Activated CD8-positive, alpha-beta T cell treated with anti-CD3 and anti-CD28 coated beads for 36 hours (primary cell): ENCODE measurements around the gene MSANTD1. TPM values are rescaled to one million over a fixed set of nuclear protein-coding genes. Genes with fewer than 3 reads are reported as not detected.

Source experiments
- ATAC-seq: fragments of 200-7000 bp; cut with Tn5 transposase; one replicate; pipeline ENCODE4 v1.10.0; 2021; ENCODE audit warnings: mild to moderate bottlenecking, moderate library complexity
- CTCF ChIA-PET: fragments of 350-600 bp; sonication (Branson Sonifier 250); formaldehyde crosslinking; loops from one replicate; lab custom pipeline; 2021; ENCODE audit warnings: antibody characterized with exemption; lab: Charles Lee
- POLR2A ChIA-PET: fragments of 350-600 bp; sonication (Branson Sonifier 250); formaldehyde crosslinking; loops from one replicate; lab custom pipeline; 2021; ENCODE audit warnings: antibody characterized with exemption; lab: Charles Lee
- DNase-seq: peaks from one replicate; pipeline ENCODE4 v3.0.0-alpha.2; 2020
- H3K27ac Mint-ChIP-seq: one replicate; pipeline ENCODE4 v1.8.0; 2021; ENCODE audit warnings: mild to moderate bottlenecking, mixed read lengths
- H3K27me3 Mint-ChIP-seq: one replicate; pipeline ENCODE4 v1.8.0; 2021; ENCODE audit warnings: mixed read lengths
- H3K36me3 Mint-ChIP-seq: one replicate; pipeline ENCODE4 v1.8.0; 2021; ENCODE audit warnings: low read depth, mixed read lengths
- H3K4me1 Mint-ChIP-seq: one replicate; pipeline ENCODE4 v1.8.0; 2021; ENCODE audit warnings: low read depth, mixed read lengths
- H3K4me3 Mint-ChIP-seq: one replicate; pipeline ENCODE4 v1.8.0; 2021; ENCODE audit warnings: mild to moderate bottlenecking, moderate library complexity, mixed read lengths
- H3K9me3 Mint-ChIP-seq: one replicate; pipeline ENCODE4 v1.8.0; 2021; ENCODE audit warnings: mixed read lengths
- CTCF ChIP-seq: fragments of 200-600 bp; IDR thresholded peaks from one replicate; pipeline ENCODE4 v1.8.0; 2022; ENCODE audit warnings: antibody characterized with exemption, mild to moderate bottlenecking
- intact Hi-C: fragments of 100-400 bp; cut with micrococcal nuclease; formaldehyde crosslinking; loops from one replicate; pipeline ENCODE4 v1.10.0; 2022
- total RNA-seq, 2 experiments: library from RNA; stranded (reverse); gene quantifications; one replicate each; pipeline ENCODE4 v1.2.3, GENCODE V29; 2021

Gene MSANTD1
- total RNA-seq, 2 experiments from 2014 or later: 0.43 TPM

- H3K27ac Mint-ChIP-seq: no peak overlapping the region
- no peaks in the 10 kb centered on the region for H3K4me1 Mint-ChIP-seq
- H3K4me3 Mint-ChIP-seq: no peak overlapping the region
- intact Hi-C loops: no loop called here
- H3K9me3 Mint-ChIP-seq: no peaks in the 10 kb centered on the region
- no peak for ATAC-seq
- H3K36me3 Mint-ChIP-seq: no peaks in the 10 kb centered on the region
- no peaks in the 10 kb centered on the region for H3K27me3 Mint-ChIP-seq
- POLR2A ChIA-PET: no interaction called here
- TF ChIP-seq CTCF: no peak
- no peak for DNase-seq
- CTCF ChIA-PET: no interaction called here
These were observed 14.3 kb downstream of the MSANTD1 start for GRCh38 chr4:3263053-3263875.

GRCh38 chr4:3263876-3264193 is 14.9 kb downstream of the MSANTD1 start:
- no peak for ATAC-seq
- H3K4me1 Mint-ChIP-seq: no peaks in the 10 kb centered on the region
- no peak overlapping the region for H3K27ac Mint-ChIP-seq
- DNase-seq: no peak
- no peaks in the 10 kb centered on the region for H3K27me3 Mint-ChIP-seq
- ChIA-PET POLR2A (no interaction called here), CTCF (no interaction called here)
- H3K36me3 Mint-ChIP-seq: no peaks in the 10 kb centered on the region
- no peak for TF ChIP-seq CTCF
- no peak overlapping the region for H3K4me3 Mint-ChIP-seq
- H3K9me3 Mint-ChIP-seq: no peaks in the 10 kb centered on the region
- intact Hi-C loops: no loop called here

GRCh38 chr4:3266076-3266475 is 17.1 kb downstream of the MSANTD1 start:
- Mint-ChIP-seq H3K36me3 (no peaks in the 10 kb centered on the region), H3K27ac (no peak overlapping the region), H3K9me3 (no peaks in the 10 kb centered on the region), H3K4me3 (no peak overlapping the region), H3K27me3 (no peaks in the 10 kb centered on the region), H3K4me1 (no peaks in the 10 kb centered on the region)
- intact Hi-C loops: no loop called here
- CTCF ChIA-PET: no interaction called here
- ATAC-seq (no peak), DNase-seq (no peak)
- TF ChIP-seq CTCF: no peak
- POLR2A ChIA-PET: no interaction called here

- ATAC-seq: no peak
- Mint-ChIP-seq H3K9me3 (no peaks in the 10 kb centered on the region), H3K27me3 (no peaks in the 10 kb centered on the region), H3K27ac (no peak overlapping the region), H3K4me3 (no peak overlapping the region), H3K36me3 (no peaks in the 10 kb centered on the region), H3K4me1 (no peaks in the 10 kb centered on the region)
- intact Hi-C loops: no loop called here
- POLR2A ChIA-PET: no interaction called here
- no peak for TF ChIP-seq CTCF
- CTCF ChIA-PET: interaction anchor here (0.6 kb wide), 1 partner anchor 163 kb away, joined by 3 read pairs; no protein-coding TSS in a partner anchor
- DNase-seq: no peak
These were observed 18.8 kb downstream of the MSANTD1 start for GRCh38 chr4:3267576-3268394.
